Transverse colon (tissue), 4 donors: Measurements from ENCODE around the gene PPARA.
A peak's percentile ranks its signal among the peaks of the same experiment; 100 is the strongest.

Source experiments
- CTCF ChIP-seq, 5 experiments: fragments of 200-600 bp in 3 of 5; fragments of 450-650 bp in 2 of 5; sonication (generic) in 3 of 5; IDR thresholded peaks; 1 replicate in 2 of 5; 2 replicates in 3 of 5; pipeline ENCODE4 v1.5.1; 2016 to 2017; ENCODE audit warnings: antibody characterized with exemption in 5 of 5, inconsistent platforms in 3 of 5, mild to moderate bottlenecking in 2 of 5, moderate library complexity in 1 of 5
- EP300 ChIP-seq: sonication (generic); formaldehyde crosslinking; IDR thresholded peaks from one replicate; pipeline ENCODE4 v1.6.1; 2017; ENCODE audit warnings: antibody characterized with exemption, low read depth
- POLR2A ChIP-seq: fragments of 450-650 bp; IDR thresholded peaks from one replicate; pipeline ENCODE4 v1.6.1; 2016; ENCODE audit warnings: antibody characterized with exemption, mild to moderate bottlenecking, moderate library complexity
- POLR2AphosphoS5 ChIP-seq, 3 donors: sonication (generic); formaldehyde crosslinking; IDR thresholded peaks; one replicate each; pipeline ENCODE4 v1.6.1; 2016; ENCODE audit warnings: antibody characterized with exemption in 3 of 3

GRCh38 chr22:46195487-46196165, 45.3 kb downstream of the PPARA start:
- TF ChIP-seq CTCF (IDR thresholded peaks at IDR 0.05), result no peak
- peak; percentile 24 for TF ChIP-seq EP300
- peak; percentile 40 to 86 (median 72) for TF ChIP-seq POLR2AphosphoS5 (IDR thresholded peaks at IDR 0.05)
- TF ChIP-seq POLR2A, result peak; percentile 79
